OCI-LY7 (cell line): Measurements from ENCODE around the gene B3GNT5. TPM values are rescaled to one million over a fixed set of nuclear protein-coding genes. Genes with fewer than 3 reads are reported as not detected.

Experiments used
- BruUV-seq: library from RNA; stranded (reverse); fragments of 400-500 nt; replicated peaks from 2 replicates; lab custom pipeline; 2021; lab: Mats Ljungman, UMichigan
- CTCF ChIA-PET: fragments of 300-600 bp; sonication (Branson Sonifier 250); formaldehyde crosslinking; loops from one replicate; lab custom pipeline; 2022; ENCODE audit warnings: antibody characterized with exemption; ENCODE audit not compliant: unreplicated experiment; lab: Charles Lee
- POLR2A ChIA-PET: fragments of 300-600 bp; sonication (Branson Sonifier 250); formaldehyde crosslinking; loops from one replicate; lab custom pipeline; 2022; ENCODE audit warnings: antibody characterized with exemption; lab: Charles Lee
- DNase-seq: peaks from one replicate; pipeline ENCODE4 v3.0.0-alpha.2; 2015; ENCODE audit warnings: low spot score
- H2AFZ ChIP-seq: fragments of 200-600 bp; sonication (generic), shearing (Covaris generic); 2 replicates; pipeline ENCODE4 v1.6.1; 2014; ENCODE audit warnings: mild to moderate bottlenecking, antibody characterized with exemption, low read length, moderate library complexity
- H3K27ac ChIP-seq: fragments of 200-600 bp; sonication (generic); 2 replicates; pipeline ENCODE4 v1.5.1; 2014; ENCODE audit warnings: mixed run types, low read depth, mild to moderate bottlenecking, moderate library complexity, low read length, inconsistent platforms; ENCODE audit not compliant: poor library complexity, severe bottlenecking
- H3K36me3 ChIP-seq: fragments of 200-600 bp; sonication (generic); 2 replicates; pipeline ENCODE4 v1.6.1; 2014; ENCODE audit warnings: mild to moderate bottlenecking, antibody characterized with exemption, low read length, moderate library complexity, mixed read lengths; ENCODE audit not compliant: insufficient read depth
- H3K4me1 ChIP-seq: fragments of 200-600 bp; sonication (generic); 2 replicates; pipeline ENCODE4 v1.5.1; 2014; ENCODE audit warnings: mild to moderate bottlenecking, low read length; ENCODE audit not compliant: insufficient read depth, poor library complexity, severe bottlenecking
- H3K4me2 ChIP-seq: fragments of 200-600 bp; sonication (generic); 2 replicates; pipeline ENCODE4 v1.6.1; 2014; ENCODE audit warnings: mild to moderate bottlenecking, low read length
- H3K4me3 ChIP-seq: fragments of 200-600 bp; sonication (generic); 2 replicates; pipeline ENCODE4 v1.5.1; 2014; ENCODE audit warnings: mild to moderate bottlenecking, low read depth, low read length; ENCODE audit not compliant: poor library complexity, severe bottlenecking
- H3K79me2 ChIP-seq: fragments of 200-600 bp; sonication (generic); 2 replicates; pipeline ENCODE4 v1.6.1; 2016; ENCODE audit warnings: low read depth, mild to moderate bottlenecking, low read length, moderate library complexity, mixed read lengths; ENCODE audit not compliant: insufficient read depth
- H3K9me2 ChIP-seq: fragments of 200-600 bp; sonication (generic); 2 replicates; pipeline ENCODE4 v1.6.1; 2016; ENCODE audit warnings: mild to moderate bottlenecking, low read length, mixed read lengths; ENCODE audit not compliant: insufficient read depth
- H3K9me3 ChIP-seq: fragments of 200-600 bp; sonication (generic); 2 replicates; pipeline ENCODE4 v1.6.1; 2014; ENCODE audit warnings: mild to moderate bottlenecking, mixed run types, low read length, mixed read lengths
- H4K20me1 ChIP-seq: fragments of 200-600 bp; sonication (generic); 2 replicates; pipeline ENCODE4 v1.6.1; 2014; ENCODE audit warnings: mild to moderate bottlenecking, antibody characterized with exemption, low read length, moderate library complexity, mixed read lengths; ENCODE audit not compliant: insufficient read depth
- EZH2phosphoT487 ChIP-seq: fragments of 200-600 bp; sonication (generic); IDR thresholded peaks from 2 replicates; pipeline ENCODE4 v1.6.1; 2018; ENCODE audit warnings: low read depth, borderline replicate concordance, mild to moderate bottlenecking, mixed run types, antibody characterized with exemption, low read length, moderate library complexity, mixed read lengths
- intact Hi-C: fragments of 100-400 bp; cut with micrococcal nuclease; formaldehyde crosslinking; loops from one replicate; pipeline ENCODE4 v1.10.0; 2022; ENCODE audit not compliant: unreplicated experiment
- total RNA-seq, 2 experiments: library from RNA; depleted of rRNA in 1 of 2; stranded (reverse); fragments of >200 nt in 1 of 2; shearing (Covaris generic) in 1 of 2; gene quantifications; 2 replicates each; pipeline ENCODE4 v1.2.3, GENCODE V29; 2014 to 2022
- TF ChIP-seq, protein P1 (sequence below): fragments of 200-600 bp; sonication (generic); conservative IDR thresholded peaks from 2 replicates; pipeline ENCODE4 v1.5.1; 2014; ENCODE audit warnings: mild to moderate bottlenecking, antibody characterized with exemption, low read length, moderate library complexity, mixed read lengths

B3GNT5 gene
- total RNA-seq, 2 experiments from 2014 or later, result 0.11 TPM; not detected in 1

DNA sequence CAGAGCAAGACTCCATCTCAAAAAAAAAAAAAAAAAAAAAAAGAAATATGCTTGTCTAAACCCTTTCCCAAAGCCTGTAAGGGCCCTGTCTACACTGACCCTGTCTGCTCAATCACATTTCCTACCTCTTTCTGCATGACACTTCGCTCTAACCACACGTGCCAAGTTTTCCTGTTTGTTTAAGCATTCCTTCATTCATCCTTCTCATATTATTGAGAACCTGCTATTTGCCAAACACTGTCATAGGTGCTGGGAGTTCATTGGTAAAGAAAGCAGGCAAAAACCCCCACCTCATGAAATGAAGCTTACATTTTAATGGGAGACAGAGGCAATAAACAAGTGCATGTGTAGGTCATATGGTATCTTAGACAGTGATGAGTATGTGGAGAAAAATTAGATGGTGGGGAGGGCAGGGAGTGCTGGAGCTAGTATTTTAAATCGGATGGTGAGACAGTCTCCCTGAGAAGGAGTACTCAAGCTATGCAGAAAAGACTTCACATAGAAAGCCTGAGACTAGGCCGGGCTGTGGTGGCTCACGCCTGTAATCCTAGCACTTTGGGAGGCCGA, 48.0 kb downstream of the B3GNT5 start:
- ChIA-PET CTCF (no interaction called here), POLR2A (interaction anchor here (1.1 kb wide), 1 partner anchor 479 kb away, joined by 3 read pairs; no protein-coding TSS in a partner anchor)
- Histone ChIP-seq H2AFZ (no peak overlapping the region), H3K27ac (no peak overlapping the region), H3K9me2 (no peaks in the 10 kb centered on the region), H3K36me3 (no peaks in the 10 kb centered on the region), H3K4me3 (no peak overlapping the region), H4K20me1 (no peaks in the 10 kb centered on the region), H3K9me3 (no peaks in the 10 kb centered on the region), H3K4me1 (no peaks in the 10 kb centered on the region), H3K79me2 (no peaks in the 10 kb centered on the region), H3K4me2 (no peak overlapping the region)
- TF ChIP-seq, protein P1, sequence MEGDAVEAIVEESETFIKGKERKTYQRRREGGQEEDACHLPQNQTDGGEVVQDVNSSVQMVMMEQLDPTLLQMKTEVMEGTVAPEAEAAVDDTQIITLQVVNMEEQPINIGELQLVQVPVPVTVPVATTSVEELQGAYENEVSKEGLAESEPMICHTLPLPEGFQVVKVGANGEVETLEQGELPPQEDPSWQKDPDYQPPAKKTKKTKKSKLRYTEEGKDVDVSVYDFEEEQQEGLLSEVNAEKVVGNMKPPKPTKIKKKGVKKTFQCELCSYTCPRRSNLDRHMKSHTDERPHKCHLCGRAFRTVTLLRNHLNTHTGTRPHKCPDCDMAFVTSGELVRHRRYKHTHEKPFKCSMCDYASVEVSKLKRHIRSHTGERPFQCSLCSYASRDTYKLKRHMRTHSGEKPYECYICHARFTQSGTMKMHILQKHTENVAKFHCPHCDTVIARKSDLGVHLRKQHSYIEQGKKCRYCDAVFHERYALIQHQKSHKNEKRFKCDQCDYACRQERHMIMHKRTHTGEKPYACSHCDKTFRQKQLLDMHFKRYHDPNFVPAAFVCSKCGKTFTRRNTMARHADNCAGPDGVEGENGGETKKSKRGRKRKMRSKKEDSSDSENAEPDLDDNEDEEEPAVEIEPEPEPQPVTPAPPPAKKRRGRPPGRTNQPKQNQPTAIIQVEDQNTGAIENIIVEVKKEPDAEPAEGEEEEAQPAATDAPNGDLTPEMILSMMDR, result no peak
- no peak for TF ChIP-seq EZH2phosphoT487
- DNase-seq, result no peak
- intact Hi-C loops, result no loop called here
- BruUV-seq, result no TSS peak

DNA sequence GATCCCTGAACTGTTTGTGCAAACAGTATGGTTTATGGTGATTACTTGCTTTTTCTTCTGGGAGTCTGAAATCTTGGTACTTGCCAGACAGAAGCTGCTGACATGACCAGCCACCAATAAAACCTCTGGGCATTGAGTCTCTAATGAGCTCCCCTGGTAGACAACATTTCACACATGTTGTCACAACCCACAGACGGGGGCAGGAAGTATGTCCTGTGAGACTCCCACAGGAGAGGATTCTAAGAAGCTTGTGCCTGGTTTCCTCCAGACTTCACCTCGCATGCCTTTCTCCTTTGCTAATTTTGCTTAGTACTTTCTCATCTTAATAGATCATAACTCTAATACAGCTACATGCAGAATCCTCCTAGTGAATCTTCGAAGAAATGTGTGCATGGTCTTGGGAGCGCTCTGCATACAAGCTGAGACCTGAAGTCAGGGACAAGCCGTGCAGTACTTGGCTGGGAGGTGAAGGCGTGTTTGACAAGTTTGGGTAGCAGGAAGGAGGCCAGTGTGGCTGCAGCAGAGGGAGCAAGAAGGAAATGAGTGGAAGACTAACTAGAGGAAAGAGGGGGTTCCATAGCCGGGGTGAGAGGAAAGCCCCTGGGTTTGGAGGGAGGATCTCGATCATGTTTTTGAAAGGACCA, 49.0 kb downstream of the B3GNT5 start:
- POLR2A ChIA-PET, result interaction anchor here (1.1 kb wide), 1 partner anchor 478 kb away, joined by 3 read pairs; no protein-coding TSS in a partner anchor
- no peaks in the 10 kb centered on the region for H3K9me3 ChIP-seq
- no TSS peak for BruUV-seq
- no peak for DNase-seq
- no peaks in the 10 kb centered on the region for H3K36me3 ChIP-seq
- H3K9me2 ChIP-seq, result no peaks in the 10 kb centered on the region
- no peaks in the 10 kb centered on the region for H4K20me1 ChIP-seq
- H3K4me1 ChIP-seq, result no peaks in the 10 kb centered on the region
- intact Hi-C loops, result no loop called here
- CTCF ChIA-PET, result interaction anchor here (0.6 kb wide), 1 partner anchor 907 kb away, joined by 3 read pairs; no protein-coding TSS in a partner anchor
- no peak overlapping the region for H3K4me2 ChIP-seq
- TF ChIP-seq EZH2phosphoT487, result no peak
- TF ChIP-seq, protein P1, result no peak
- H3K27ac ChIP-seq, result no peak overlapping the region
- no peak overlapping the region for H3K4me3 ChIP-seq
- H3K79me2 ChIP-seq, result no peaks in the 10 kb centered on the region
- no peak overlapping the region for H2AFZ ChIP-seq

DNA sequence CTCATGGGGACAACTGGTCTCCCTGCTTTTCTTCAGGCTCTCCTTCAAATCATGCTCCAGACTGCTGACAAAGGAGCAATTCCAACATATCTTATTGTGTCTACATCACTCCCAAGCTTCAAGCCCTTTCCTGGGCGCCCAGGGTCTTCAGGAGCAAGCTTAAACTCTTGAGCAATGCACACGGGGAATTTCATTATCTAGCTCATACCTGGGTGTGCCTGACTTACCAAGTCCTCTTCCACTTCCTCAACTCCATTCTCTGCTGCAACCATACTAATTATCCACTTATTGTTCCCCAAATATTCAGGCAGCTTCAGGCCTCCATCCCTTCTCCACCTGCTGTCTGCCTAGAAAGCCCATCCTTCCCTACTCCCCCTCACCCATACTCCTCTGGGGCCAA, 50.6 kb downstream of the B3GNT5 start:
- Histone ChIP-seq H3K9me3 (no peaks in the 10 kb centered on the region), H3K4me3 (no peak overlapping the region), H3K4me2 (no peak overlapping the region), H4K20me1 (no peaks in the 10 kb centered on the region), H3K9me2 (no peaks in the 10 kb centered on the region), H3K4me1 (no peaks in the 10 kb centered on the region), H2AFZ (no peak overlapping the region), H3K36me3 (no peaks in the 10 kb centered on the region), H3K27ac (no peak overlapping the region), H3K79me2 (no peaks in the 10 kb centered on the region)
- no peak for TF ChIP-seq EZH2phosphoT487
- TF ChIP-seq, protein P1, result no peak
- POLR2A ChIA-PET, result interaction anchor here (0.8 kb wide), 1 partner anchor 17 kb away, joined by 3 read pairs; no protein-coding TSS in a partner anchor
- no TSS peak for BruUV-seq
- intact Hi-C loops, result no loop called here
- no peak for DNase-seq
- CTCF ChIA-PET, result no interaction called here
